GM06990 (cell line): ENCODE measurements around the gene SLC5A9.

Experiments
- DNase-seq: peaks from one replicate; pipeline ENCODE4 v3.0.0-alpha.2; 2011; ENCODE audit not compliant: insufficient read length; ENCODE audit errors: extremely low read depth
- H3K27me3 ChIP-seq: replicated peaks from 2 replicates; pipeline ENCODE4 v1.6.0; 2011; ENCODE audit warnings: low read length; ENCODE audit not compliant: control insufficient read depth, insufficient read depth
- H3K36me3 ChIP-seq: 2 replicates; pipeline ENCODE4 v1.5.1; 2011; ENCODE audit warnings: low read length; ENCODE audit not compliant: control insufficient read depth, insufficient read depth
- H3K4me3 ChIP-seq: replicated peaks from 2 replicates; pipeline ENCODE4 v1.5.1; 2011; ENCODE audit warnings: low read depth, mild to moderate bottlenecking, control low read depth, low read length
- CTCF ChIP-seq: IDR thresholded peaks from 2 replicates; pipeline ENCODE4 v1.5.1; 2011; ENCODE audit warnings: low read length, control low read depth, mild to moderate bottlenecking, inconsistent platforms; ENCODE audit not compliant: insufficient read depth, poor library complexity, severe bottlenecking

The SLC5A9 gene

GRCh38 chr1:48219803-48220202 lies 2.7 kb upstream of the SLC5A9 start:
- TF ChIP-seq CTCF: no peak
- Histone ChIP-seq H3K36me3 (no peaks in the 10 kb centered on the region), H3K4me3 (no peak overlapping the region), H3K27me3 (no peaks in the 10 kb centered on the region; the same call in 1 of the 2 replicates)
- DNase-seq: no peak

GRCh38 chr1:48221122-48221521 lies 1.4 kb upstream of the SLC5A9 start:
- no peak for TF ChIP-seq CTCF
- Histone ChIP-seq H3K4me3 (no peak overlapping the region), H3K36me3 (no peaks in the 10 kb centered on the region), H3K27me3 (no peaks in the 10 kb centered on the region; the same call in 1 of the 2 replicates)
- no peak for DNase-seq

GRCh38 chr1:48221657-48222056 lies 859 bp upstream of the SLC5A9 start:
- H3K36me3 ChIP-seq: no peaks in the 10 kb centered on the region
- no peaks in the 10 kb centered on the region; the same call in 1 of the 2 replicates for H3K27me3 ChIP-seq
- H3K4me3 ChIP-seq: no peak overlapping the region
- TF ChIP-seq CTCF: no peak
- DNase-seq: no peak

GRCh38 chr1:48223366-48224240 lies 1.1 kb downstream of the SLC5A9 start:
- H3K4me3 ChIP-seq: no peak overlapping the region
- DNase-seq: no peak
- H3K27me3 ChIP-seq: no peaks in the 10 kb centered on the region; the same call in 1 of the 2 replicates
- H3K36me3 ChIP-seq: no peaks in the 10 kb centered on the region
- TF ChIP-seq CTCF: no peak

GRCh38 chr1:48224791-48225190 lies 2.3 kb downstream of the SLC5A9 start:
- Histone ChIP-seq H3K4me3 (no peak overlapping the region), H3K27me3 (no peaks in the 10 kb centered on the region; the same call in 1 of the 2 replicates), H3K36me3 (no peaks in the 10 kb centered on the region)
- no peak for TF ChIP-seq CTCF
- no peak for DNase-seq
